AG04450 (cell line): Measurements from ENCODE around the gene UPK2. TPM values are rescaled to one million over a fixed set of nuclear protein-coding genes. Genes with fewer than 3 reads are reported as not detected.

Experiments
- CTCF ChIA-PET: fragments of 300-600, 350-600 bp; formaldehyde crosslinking; extraction: SDS; loops from one replicate; lab custom pipeline; 2022; ENCODE audit warnings: antibody characterized with exemption, inconsistent platforms; lab: Charles Lee
- POLR2A ChIA-PET: fragments of 350-600 bp; formaldehyde crosslinking; extraction: SDS; loops from one replicate; lab custom pipeline; 2021; ENCODE audit warnings: antibody characterized with exemption, inconsistent platforms; lab: Yijun Ruan, JAX
- DNase-seq: peaks from one replicate; pipeline ENCODE4 v3.0.0-alpha.2; 2011; ENCODE audit warnings: low read depth, low spot score
- H3K27ac ChIP-seq: one replicate; pipeline ENCODE4 v1.5.1; 2012; ENCODE audit warnings: low read depth, low read length, control low read depth
- H3K27me3 ChIP-seq: one replicate; pipeline ENCODE4 v1.6.0; 2012; ENCODE audit warnings: low read length; ENCODE audit not compliant: control insufficient read depth, insufficient read depth
- H3K4me3 ChIP-seq: 2 replicates; pipeline ENCODE4 v1.5.1; 2011; ENCODE audit warnings: mild to moderate bottlenecking, low read depth, low read length, control low read depth
- H3K9me3 ChIP-seq: 2 replicates; pipeline ENCODE4 v1.5.1; 2012; ENCODE audit warnings: low read length; ENCODE audit not compliant: control insufficient read depth, insufficient read depth
- polyA plus RNA-seq: library from polyadenylated mRNA; depleted of rRNA; stranded (reverse); fragments of >200 nt; gene quantifications from 2 replicates; pipeline ENCODE4 v1.2.3, GENCODE V29; 2011; rRNA removed
- small RNA-seq: library from RNA; depleted of rRNA; stranded (forward); fragments of <200 nt; gene quantifications from one replicate; pipeline ENCODE3, GENCODE V24; 2012; ENCODE audit warnings: low read depth; ENCODE audit not compliant: insufficient read length
- TF ChIP-seq, protein P1 (sequence below): IDR thresholded peaks from 2 replicates; pipeline ENCODE4 v1.5.1; 2011; ENCODE audit warnings: low read depth, low read length, control low read depth, inconsistent platforms

Gene UPK2
- polyA plus RNA-seq, 1 experiment: not detected

DNA sequence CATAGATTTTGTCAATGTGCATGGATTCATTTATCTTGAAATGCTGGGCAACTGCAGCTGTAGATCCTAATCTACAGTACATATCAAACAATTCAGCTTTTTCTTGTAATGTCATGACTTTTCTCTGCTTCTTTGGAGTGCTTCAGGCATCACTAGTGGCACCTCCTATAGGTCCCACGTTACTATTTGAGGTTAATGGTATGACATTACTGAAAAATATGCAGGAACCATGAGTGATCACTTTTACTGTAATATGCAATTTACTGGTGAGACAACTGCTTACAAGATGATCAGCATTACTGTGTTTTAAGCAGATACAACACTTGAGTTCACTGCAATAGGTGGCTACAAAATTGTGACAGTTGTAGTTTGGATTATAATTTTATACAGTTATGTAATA is 44.8 kb downstream of the UPK2 start:
- Histone ChIP-seq H3K9me3 (no peaks in the 10 kb centered on the region; the same call in 1 of the 2 replicates), H3K27me3 (no peaks in the 10 kb centered on the region), H3K4me3 (no peak overlapping the region), H3K27ac (no peak overlapping the region)
- POLR2A ChIA-PET: no interaction called here
- DNase-seq: no peak
- CTCF ChIA-PET: no interaction called here
- TF ChIP-seq, protein P1, sequence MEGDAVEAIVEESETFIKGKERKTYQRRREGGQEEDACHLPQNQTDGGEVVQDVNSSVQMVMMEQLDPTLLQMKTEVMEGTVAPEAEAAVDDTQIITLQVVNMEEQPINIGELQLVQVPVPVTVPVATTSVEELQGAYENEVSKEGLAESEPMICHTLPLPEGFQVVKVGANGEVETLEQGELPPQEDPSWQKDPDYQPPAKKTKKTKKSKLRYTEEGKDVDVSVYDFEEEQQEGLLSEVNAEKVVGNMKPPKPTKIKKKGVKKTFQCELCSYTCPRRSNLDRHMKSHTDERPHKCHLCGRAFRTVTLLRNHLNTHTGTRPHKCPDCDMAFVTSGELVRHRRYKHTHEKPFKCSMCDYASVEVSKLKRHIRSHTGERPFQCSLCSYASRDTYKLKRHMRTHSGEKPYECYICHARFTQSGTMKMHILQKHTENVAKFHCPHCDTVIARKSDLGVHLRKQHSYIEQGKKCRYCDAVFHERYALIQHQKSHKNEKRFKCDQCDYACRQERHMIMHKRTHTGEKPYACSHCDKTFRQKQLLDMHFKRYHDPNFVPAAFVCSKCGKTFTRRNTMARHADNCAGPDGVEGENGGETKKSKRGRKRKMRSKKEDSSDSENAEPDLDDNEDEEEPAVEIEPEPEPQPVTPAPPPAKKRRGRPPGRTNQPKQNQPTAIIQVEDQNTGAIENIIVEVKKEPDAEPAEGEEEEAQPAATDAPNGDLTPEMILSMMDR: no peak

DNA sequence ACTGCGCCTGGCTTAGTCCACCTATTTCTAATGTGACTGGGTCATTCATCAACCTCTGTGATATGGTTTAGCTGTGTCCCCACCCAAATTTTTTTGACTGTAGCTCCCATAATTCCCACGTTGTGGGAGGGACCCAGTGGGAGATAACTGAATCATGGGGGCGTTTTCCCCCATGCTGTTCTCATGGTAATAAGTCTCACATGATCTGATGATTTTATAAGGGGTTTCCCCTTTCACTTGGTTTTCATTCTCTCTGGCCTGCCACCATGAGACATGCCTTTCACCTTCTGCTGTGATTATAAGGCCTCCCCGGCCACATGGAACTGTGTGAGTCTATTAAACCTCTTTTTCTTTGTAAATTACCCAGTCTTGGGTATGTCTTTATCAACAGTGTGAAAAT is 50.6 kb downstream of the UPK2 start:
- DNase-seq: no peak
- TF ChIP-seq, protein P1: no peak
- no peaks in the 10 kb centered on the region for H3K27me3 ChIP-seq
- ChIA-PET POLR2A (no interaction called here), CTCF (no interaction called here)
- H3K27ac ChIP-seq: no peak overlapping the region
- no peak overlapping the region for H3K4me3 ChIP-seq
- no peaks in the 10 kb centered on the region for H3K9me3 ChIP-seq

Small RNA genes lying within 50 kb of the gene (small RNA-seq; reads per million reads assigned to genes)
- gene AP003392.2: not detected
- not detected for gene MIR4492
- gene RF00017: not detected
- gene RF00019: not detected
- gene RN7SL688P: not detected

Other genes starting within 250 kb of the UPK2 start
- gene DDX6, start 165.1 kb upstream of the UPK2 start, polyA plus RNA-seq: 68.8 and 81.8 TPM in 2 replicates
- not detected in 2 replicates for gene CXCR5, start 72.4 kb upstream of the UPK2 start, polyA plus RNA-seq
- gene BCL9L, start 30.4 kb upstream of the UPK2 start, polyA plus RNA-seq: 2.5 and 5.7 TPM in 2 replicates
- not detected in 2 replicates for gene FOXR1, start 15.5 kb downstream of the UPK2 start, polyA plus RNA-seq
- 11.4 and 13.5 TPM in 2 replicates for gene CENATAC, start 41.8 kb downstream of the UPK2 start, polyA plus RNA-seq
- 819 and 1,059 TPM in 2 replicates for gene RPS25, start 62.0 kb downstream of the UPK2 start, polyA plus RNA-seq
- 95.3 and 100 TPM in 2 replicates for gene TRAPPC4, start 62.5 kb downstream of the UPK2 start, polyA plus RNA-seq
- gene SLC37A4, start 74.6 kb downstream of the UPK2 start, polyA plus RNA-seq: 12.5 and 14.9 TPM in 2 replicates
- gene HYOU1, start 100.9 kb downstream of the UPK2 start, polyA plus RNA-seq: 123 and 144 TPM in 2 replicates
- 9.9 and 19.9 TPM in 2 replicates for gene VPS11, start 111.5 kb downstream of the UPK2 start, polyA plus RNA-seq
- gene HMBS, start 128.6 kb downstream of the UPK2 start, polyA plus RNA-seq: 38.5 and 43.3 TPM in 2 replicates
- 59.2 and 62.5 TPM in 2 replicates for gene DPAGT1, start 145.6 kb downstream of the UPK2 start, polyA plus RNA-seq
- 2.8 and 3.4 TPM in 2 replicates for gene C2CD2L, start 151.0 kb downstream of the UPK2 start, polyA plus RNA-seq
- 14.9 and 16.4 TPM in 2 replicates for gene HINFP, start 165.3 kb downstream of the UPK2 start, polyA plus RNA-seq
- gene ABCG4, start 192.8 kb downstream of the UPK2 start, polyA plus RNA-seq: 0.21 and 0.30 TPM in 2 replicates
- gene NLRX1, start 212.4 kb downstream of the UPK2 start, polyA plus RNA-seq: 4.7 and 6.4 TPM in 2 replicates
- not detected in 2 replicates for gene NHERF4, start 229.2 kb downstream of the UPK2 start, polyA plus RNA-seq